ENCODE measurements around the gene CRYZL1.

Gene CRYZL1

GRCh38 chr21:33663241-33663640, 21.7 kb upstream of the CRYZL1 start:
- Histone ChIP-seq H3K79me2 (ENCODE audit: insufficient read depth, low read length) (peaks cover 9% of the 10 kb centered on the region; the same call in 1 of the 2 replicates), H3K27ac (ENCODE audit: low read length) (no peak overlapping the region), H3K4me3 (ENCODE audit: low read depth in 1 of 2, low read length in 2 of 2) (no peak overlapping the region), H3K4me1 (ENCODE audit: insufficient read depth, low read length) (no peaks in the 10 kb centered on the region), H3K4me2 (ENCODE audit: insufficient read depth, low read length) (no peak overlapping the region), H3K36me3 (ENCODE audit: insufficient read depth, low read length) (no peaks in the 10 kb centered on the region), H3K27me3 (ENCODE audit: insufficient read depth, low read length, poor library complexity) (no peaks in the 10 kb centered on the region), H3K9me3 (ENCODE audit: insufficient read depth, low read length, severe bottlenecking) (no peaks in the 10 kb centered on the region), H3K9ac (ENCODE audit: low read depth, low read length) (no peak overlapping the region), H4K20me1 (ENCODE audit: insufficient read depth, low read length) (no peaks in the 10 kb centered on the region; the same call in 1 of the 2 replicates), H2AFZ (ENCODE audit: low read depth, low read length) (no peak overlapping the region)
- no peak for TF ChIP-seq EZH2 (IDR thresholded peaks at IDR 0.05; ENCODE audit: borderline replicate concordance, low read depth, low read length, severe bottlenecking)
- TF ChIP-seq CTCF (IDR thresholded peaks at IDR 0.05; ENCODE audit: borderline replicate concordance, extremely low read depth, low read length, poor library complexity, severe bottlenecking) = no peak
- ATAC-seq (ENCODE audit: insufficient read depth, low read depth) (no peak), DNase-seq (no peak)

- H3K4me3 ChIP-seq (ENCODE audit: low read depth in 1 of 2, low read length in 2 of 2) = no peak overlapping the region
- H4K20me1 ChIP-seq (ENCODE audit: insufficient read depth, low read length) = no peaks in the 10 kb centered on the region; the same call in 1 of the 2 replicates
- H3K27ac ChIP-seq (ENCODE audit: low read length) = no peak overlapping the region
- no peaks in the 10 kb centered on the region for H3K4me1 ChIP-seq (ENCODE audit: insufficient read depth, low read length)
- no peak overlapping the region for H3K4me2 ChIP-seq (ENCODE audit: insufficient read depth, low read length)
- TF ChIP-seq EZH2 (IDR thresholded peaks at IDR 0.05; ENCODE audit: borderline replicate concordance, low read depth, low read length, severe bottlenecking) (no peak), CTCF (IDR thresholded peaks at IDR 0.05; ENCODE audit: borderline replicate concordance, extremely low read depth, low read length, poor library complexity, severe bottlenecking) (no peak)
- no peaks in the 10 kb centered on the region for H3K36me3 ChIP-seq (ENCODE audit: insufficient read depth, low read length)
- H3K79me2 ChIP-seq (ENCODE audit: insufficient read depth, low read length) = peaks cover 14% of the 10 kb centered on the region; the same call in 1 of the 2 replicates
- no peaks in the 10 kb centered on the region for H3K9me3 ChIP-seq (ENCODE audit: insufficient read depth, low read length, severe bottlenecking)
- no peak overlapping the region for H3K9ac ChIP-seq (ENCODE audit: low read depth, low read length)
- no peak overlapping the region for H2AFZ ChIP-seq (ENCODE audit: low read depth, low read length)
- DNase-seq (no peak), ATAC-seq (ENCODE audit: insufficient read depth, low read depth) (no peak)
- H3K27me3 ChIP-seq (ENCODE audit: insufficient read depth, low read length, poor library complexity) = no peaks in the 10 kb centered on the region
Observed at GRCh38 chr21:33662046-33662445, 20.5 kb upstream of the CRYZL1 start.

- no peak for DNase-seq
- no peak overlapping the region for H3K9ac ChIP-seq (ENCODE audit: low read depth, low read length)
- no peak overlapping the region for H3K27ac ChIP-seq (ENCODE audit: low read length)
- no peaks in the 10 kb centered on the region for H3K36me3 ChIP-seq (ENCODE audit: insufficient read depth, low read length)
- peaks cover 12% of the 10 kb centered on the region; the same call in 1 of the 2 replicates for H3K79me2 ChIP-seq (ENCODE audit: insufficient read depth, low read length)
- no peak overlapping the region for H3K4me2 ChIP-seq (ENCODE audit: insufficient read depth, low read length)
- H3K27me3 ChIP-seq (ENCODE audit: insufficient read depth, low read length, poor library complexity) = no peaks in the 10 kb centered on the region
- no peak overlapping the region for H3K4me3 ChIP-seq (ENCODE audit: low read depth in 1 of 2, low read length in 2 of 2)
- no peak for ATAC-seq (ENCODE audit: insufficient read depth, low read depth)
- H4K20me1 ChIP-seq (ENCODE audit: insufficient read depth, low read length) = no peaks in the 10 kb centered on the region; the same call in 1 of the 2 replicates
- no peak for TF ChIP-seq EZH2 (IDR thresholded peaks at IDR 0.05; ENCODE audit: borderline replicate concordance, low read depth, low read length, severe bottlenecking)
- TF ChIP-seq CTCF (IDR thresholded peaks at IDR 0.05; ENCODE audit: borderline replicate concordance, extremely low read depth, low read length, poor library complexity, severe bottlenecking) = no peak
- H3K4me1 ChIP-seq (ENCODE audit: insufficient read depth, low read length) = no peaks in the 10 kb centered on the region
- no peak overlapping the region for H2AFZ ChIP-seq (ENCODE audit: low read depth, low read length)
- H3K9me3 ChIP-seq (ENCODE audit: insufficient read depth, low read length, severe bottlenecking) = no peaks in the 10 kb centered on the region
Observed at GRCh38 chr21:33661146-33661545, 19.6 kb upstream of the CRYZL1 start.

- Histone ChIP-seq H3K9ac (ENCODE audit: low read depth, low read length) (no peak overlapping the region), H3K4me1 (ENCODE audit: insufficient read depth, low read length) (no peaks in the 10 kb centered on the region), H3K79me2 (ENCODE audit: insufficient read depth, low read length) (peaks cover 14% of the 10 kb centered on the region), H3K9me3 (ENCODE audit: insufficient read depth, low read length, severe bottlenecking) (no peaks in the 10 kb centered on the region), H4K20me1 (ENCODE audit: insufficient read depth, low read length) (no peaks in the 10 kb centered on the region; the same call in 1 of the 2 replicates), H3K36me3 (ENCODE audit: insufficient read depth, low read length) (no peaks in the 10 kb centered on the region), H3K27me3 (ENCODE audit: insufficient read depth, low read length, poor library complexity) (no peaks in the 10 kb centered on the region), H3K27ac (ENCODE audit: low read length) (no peak overlapping the region), H2AFZ (ENCODE audit: low read depth, low read length) (no peak overlapping the region), H3K4me3 (ENCODE audit: low read depth in 1 of 2, low read length in 2 of 2) (no peak overlapping the region), H3K4me2 (ENCODE audit: insufficient read depth, low read length) (no peak overlapping the region)
- TF ChIP-seq CTCF (IDR thresholded peaks at IDR 0.05; ENCODE audit: borderline replicate concordance, extremely low read depth, low read length, poor library complexity, severe bottlenecking) (no peak), EZH2 (IDR thresholded peaks at IDR 0.05; ENCODE audit: borderline replicate concordance, low read depth, low read length, severe bottlenecking) (no peak)
- DNase-seq (no peak), ATAC-seq (ENCODE audit: insufficient read depth, low read depth) (no peak)
Observed at GRCh38 chr21:33660406-33660805, 18.9 kb upstream of the CRYZL1 start.
